ENCODE data around the gene FN3K. TPM values are rescaled to one million over a fixed set of nuclear protein-coding genes. Genes with fewer than 3 reads are reported as not detected.

FN3K gene
- total and polyA plus RNA-seq, 2 of the 13 experiments (the other 11 are each of a cell fraction or from before 2014, with no cell fraction given), result 3.5 to 12.2 TPM

DNA sequence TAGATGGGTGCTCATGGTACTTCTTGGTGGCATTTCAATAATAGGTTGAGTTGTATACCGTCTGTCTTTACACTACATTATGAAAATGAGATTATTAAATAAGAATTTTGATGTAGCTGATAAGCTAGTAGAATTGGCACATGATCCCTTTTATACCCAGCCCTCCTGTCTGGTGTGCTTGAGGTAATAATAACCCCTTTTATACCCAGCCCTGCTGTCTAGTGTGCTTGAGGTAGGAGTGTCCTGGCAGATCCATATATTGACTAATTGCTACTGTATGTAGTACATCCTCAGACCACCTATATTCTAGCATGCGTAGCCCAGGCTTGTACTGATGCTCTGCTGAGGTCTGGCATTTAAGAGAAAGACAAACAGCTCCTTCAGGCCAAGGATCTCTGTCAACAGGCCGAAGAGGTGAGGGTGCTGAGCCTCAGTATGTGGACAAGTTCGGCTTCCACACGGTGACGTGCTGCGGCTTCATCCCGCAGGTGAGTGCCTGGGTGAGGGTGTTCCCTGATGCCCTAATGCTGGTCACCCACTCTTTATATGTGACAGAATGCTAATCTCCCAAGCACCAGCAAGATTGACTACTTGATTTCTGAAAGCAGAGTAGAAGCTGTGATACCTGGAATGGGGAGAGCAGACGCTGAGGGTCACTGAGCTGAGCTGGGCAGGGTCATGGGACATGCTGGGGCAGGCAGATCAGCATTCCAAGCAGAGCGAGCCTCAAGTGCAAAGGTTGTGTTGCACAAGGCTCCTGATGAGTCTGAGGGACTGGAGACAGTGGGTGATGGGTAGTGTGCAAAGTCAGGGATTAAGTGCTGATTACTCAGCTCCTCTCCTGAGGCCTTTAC lies 5.7 kb downstream of the FN3K start (continued):
- no peak for TF ChIP-seq RFX5 (IDR thresholded peaks at IDR 0.05; ENCODE audit: low read depth, low read length)
- TF ChIP-seq ZNF333 (CRISPR knock-in tag; IDR thresholded peaks at IDR 0.05; ENCODE audit: borderline replicate concordance), result peak; percentile 71; the same call in 1 of the 2 replicates
- TF ChIP-seq CHD2 (IDR thresholded peaks at IDR 0.05; ENCODE audit: low read depth, low read length), result peak; percentile 66; the same call in 1 of the 2 replicates
- no peak for TF ChIP-seq HNRNPL (IDR thresholded peaks at IDR 0.05; ENCODE audit: low read depth, low read length)
- TF ChIP-seq ZNF567 (CRISPR knock-in tag; IDR thresholded peaks at IDR 0.05; ENCODE audit: borderline replicate concordance), result no peak
- no peak for TF ChIP-seq ZNF777 (CRISPR knock-in tag; IDR thresholded peaks at IDR 0.05)
- peak in 1 of 2 experiments; percentile 91; a peak in 2 of 4 replicates for TF ChIP-seq KLF16 (CRISPR knock-in tag; IDR thresholded peaks at IDR 0.05)
- TF ChIP-seq ZNF672 (CRISPR knock-in tag; IDR thresholded peaks at IDR 0.05), result no peak
- TF ChIP-seq TBP (CRISPR knock-in tag; IDR thresholded peaks at IDR 0.05), result no peak
- TF ChIP-seq HMGA1 (CRISPR knock-in tag; conservative IDR thresholded peaks at IDR 0.05), result no peak
- no peak for TF ChIP-seq ZNF850 (CRISPR knock-in tag; conservative IDR thresholded peaks at IDR 0.05)
- TF ChIP-seq, protein P1, sequence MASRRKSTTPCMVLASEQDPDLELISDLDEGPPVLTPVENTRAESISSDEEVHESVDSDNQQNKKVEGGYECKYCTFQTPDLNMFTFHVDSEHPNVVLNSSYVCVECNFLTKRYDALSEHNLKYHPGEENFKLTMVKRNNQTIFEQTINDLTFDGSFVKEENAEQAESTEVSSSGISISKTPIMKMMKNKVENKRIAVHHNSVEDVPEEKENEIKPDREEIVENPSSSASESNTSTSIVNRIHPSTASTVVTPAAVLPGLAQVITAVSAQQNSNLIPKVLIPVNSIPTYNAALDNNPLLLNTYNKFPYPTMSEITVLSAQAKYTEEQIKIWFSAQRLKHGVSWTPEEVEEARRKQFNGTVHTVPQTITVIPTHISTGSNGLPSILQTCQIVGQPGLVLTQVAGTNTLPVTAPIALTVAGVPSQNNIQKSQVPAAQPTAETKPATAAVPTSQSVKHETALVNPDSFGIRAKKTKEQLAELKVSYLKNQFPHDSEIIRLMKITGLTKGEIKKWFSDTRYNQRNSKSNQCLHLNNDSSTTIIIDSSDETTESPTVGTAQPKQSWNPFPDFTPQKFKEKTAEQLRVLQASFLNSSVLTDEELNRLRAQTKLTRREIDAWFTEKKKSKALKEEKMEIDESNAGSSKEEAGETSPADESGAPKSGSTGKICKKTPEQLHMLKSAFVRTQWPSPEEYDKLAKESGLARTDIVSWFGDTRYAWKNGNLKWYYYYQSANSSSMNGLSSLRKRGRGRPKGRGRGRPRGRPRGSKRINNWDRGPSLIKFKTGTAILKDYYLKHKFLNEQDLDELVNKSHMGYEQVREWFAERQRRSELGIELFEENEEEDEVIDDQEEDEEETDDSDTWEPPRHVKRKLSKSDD (CRISPR knock-in tag; IDR thresholded peaks at IDR 0.05; ENCODE audit: low read depth), result no peak; the same call in 1 of the 2 replicates
- TF ChIP-seq AGO2 (optimal IDR thresholded peaks at IDR 0.05; ENCODE audit: low read depth, low read length), result no peak
- TF ChIP-seq ZNF10 (CRISPR knock-in tag; IDR thresholded peaks at IDR 0.05; ENCODE audit: borderline replicate concordance, low read depth), result no peak
- TF ChIP-seq ZNF367 (CRISPR knock-in tag; IDR thresholded peaks at IDR 0.05; ENCODE audit: borderline replicate concordance), result no peak
- peak; percentile 96 for TF ChIP-seq RXRB (CRISPR knock-in tag; IDR thresholded peaks at IDR 0.05; ENCODE audit: borderline replicate concordance)
- peak; percentile 71; the same call in 1 of the 2 replicates for TF ChIP-seq TSC22D2 (CRISPR knock-in tag; IDR thresholded peaks at IDR 0.05; ENCODE audit: borderline replicate concordance)
- no peak for TF ChIP-seq MATR3 (CRISPR knock-in tag; IDR thresholded peaks at IDR 0.05)
- TF ChIP-seq, protein P2, sequence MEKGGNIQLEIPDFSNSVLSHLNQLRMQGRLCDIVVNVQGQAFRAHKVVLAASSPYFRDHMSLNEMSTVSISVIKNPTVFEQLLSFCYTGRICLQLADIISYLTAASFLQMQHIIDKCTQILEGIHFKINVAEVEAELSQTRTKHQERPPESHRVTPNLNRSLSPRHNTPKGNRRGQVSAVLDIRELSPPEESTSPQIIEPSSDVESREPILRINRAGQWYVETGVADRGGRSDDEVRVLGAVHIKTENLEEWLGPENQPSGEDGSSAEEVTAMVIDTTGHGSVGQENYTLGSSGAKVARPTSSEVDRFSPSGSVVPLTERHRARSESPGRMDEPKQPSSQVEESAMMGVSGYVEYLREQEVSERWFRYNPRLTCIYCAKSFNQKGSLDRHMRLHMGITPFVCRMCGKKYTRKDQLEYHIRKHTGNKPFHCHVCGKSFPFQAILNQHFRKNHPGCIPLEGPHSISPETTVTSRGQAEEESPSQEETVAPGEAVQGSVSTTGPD (CRISPR knock-in tag; IDR thresholded peaks at IDR 0.05), result no peak
- TF ChIP-seq MAFF (IDR thresholded peaks at IDR 0.05; ENCODE audit: low read depth, low read length), result peak; percentile 82
- TF ChIP-seq ZNF160 (CRISPR knock-in tag; IDR thresholded peaks at IDR 0.05), result peak; percentile 79; the same call in 1 of the 2 replicates
- TF ChIP-seq ETV5 (CRISPR knock-in tag; IDR thresholded peaks at IDR 0.05; ENCODE audit: borderline replicate concordance), result peak; percentile 39; the same call in 1 of the 2 replicates
- TF ChIP-seq ZNF354B (CRISPR knock-in tag; IDR thresholded peaks at IDR 0.05), result no peak
- TF ChIP-seq NCOR1 (IDR thresholded peaks at IDR 0.05; ENCODE audit: borderline replicate concordance, low read length), result peak; percentile 95
- no peak for TF ChIP-seq KLF9 (CRISPR knock-in tag; IDR thresholded peaks at IDR 0.05; ENCODE audit: low read depth)
- TF ChIP-seq CBX2 (IDR thresholded peaks at IDR 0.05; ENCODE audit: low read depth, low read length), result no peak
- TF ChIP-seq CBX2 (CRISPR knock-in tag; IDR thresholded peaks at IDR 0.05; ENCODE audit: low read depth), result no peak
- 0 out of 2 replicates have a peak, but pooled peaks have one; percentile 32 for TF ChIP-seq ZSCAN30 (CRISPR knock-in tag; IDR thresholded peaks at IDR 0.05)
